Muscle layer of colon (tissue), 2 donors: ENCODE measurements around the gene PTPN14.
"Not testable (repeated sequence)": the region's sequence is repeated elsewhere in the genome, so short reads cannot be mapped to it uniquely, and the experiment has no call there.

Experiments used
- H3K27ac ChIP-seq: one replicate; pipeline ENCODE4 v1.7.0; 2013; ENCODE audit warnings: low read depth, mild to moderate bottlenecking, low read length, moderate library complexity
- H3K27me3 ChIP-seq, 2 donors: one replicate each; pipeline ENCODE4 v1.7.0; 2013; ENCODE audit warnings: low read length in 2 of 2, mild to moderate bottlenecking in 2 of 2; ENCODE audit not compliant: insufficient read depth in 2 of 2, control insufficient read depth in 1 of 2
- H3K36me3 ChIP-seq: one replicate; pipeline ENCODE4 v1.7.0; 2013; ENCODE audit warnings: mild to moderate bottlenecking, low read length; ENCODE audit not compliant: insufficient read depth
- H3K4me1 ChIP-seq: one replicate; pipeline ENCODE4 v1.7.0; 2013; ENCODE audit warnings: mild to moderate bottlenecking, low read length; ENCODE audit not compliant: insufficient read depth
- H3K4me3 ChIP-seq, 2 donors: one replicate each; pipeline ENCODE4 v1.7.0; 2013; ENCODE audit warnings: low read length in 2 of 2, low read depth in 1 of 2, mild to moderate bottlenecking in 1 of 2, moderate library complexity in 1 of 2
- H3K9ac ChIP-seq: one replicate; pipeline ENCODE4 v1.7.0; 2013; ENCODE audit warnings: low read length
- H3K9me3 ChIP-seq: one replicate; pipeline ENCODE4 v1.7.0; 2013; ENCODE audit warnings: mild to moderate bottlenecking, low read length
- donor health status: abdominal sarcoma.
- donor health status: Adenocarcinoma of cecum.

PTPN14 gene

GRCh38 chr1:214515544-214516433, 35.6 kb downstream of the PTPN14 start:
- Histone ChIP-seq H3K4me3 (no peak overlapping the region), H3K9me3 (no peaks in the 10 kb centered on the region), H3K9ac (no peak overlapping the region), H3K4me1 (peaks cover 19% of the 10 kb centered on the region), H3K27ac (no peak overlapping the region), H3K27me3 (no peaks in the 10 kb centered on the region), H3K36me3 (no peaks in the 10 kb centered on the region)

- Histone ChIP-seq H3K9me3 (no peaks in the 10 kb centered on the region), H3K4me1 (peaks cover 19% of the 10 kb centered on the region), H3K27me3 (no peaks in the 10 kb centered on the region), H3K27ac (no peak overlapping the region), H3K4me3 (no peak overlapping the region), H3K36me3 (no peaks in the 10 kb centered on the region), H3K9ac (no peak overlapping the region)
These were observed 36.5 kb downstream of the PTPN14 start for GRCh38 chr1:214514819-214515383.

GRCh38 chr1:214514032-214514818, 37.2 kb downstream of the PTPN14 start:
- H3K36me3 ChIP-seq = no peaks in the 10 kb centered on the region
- no peak overlapping the region for H3K4me3 ChIP-seq
- no peaks in the 10 kb centered on the region for H3K9me3 ChIP-seq
- no peak overlapping the region for H3K27ac ChIP-seq
- peaks cover 19% of the 10 kb centered on the region for H3K4me1 ChIP-seq
- no peaks in the 10 kb centered on the region for H3K27me3 ChIP-seq
- H3K9ac ChIP-seq = no peak overlapping the region

GRCh38 chr1:214513394-214513793, 38.0 kb downstream of the PTPN14 start:
- Histone ChIP-seq H3K27me3 (no peaks in the 10 kb centered on the region), H3K9me3 (no peaks in the 10 kb centered on the region), H3K4me3 (no peak overlapping the region), H3K36me3 (no peaks in the 10 kb centered on the region), H3K9ac (no peak overlapping the region), H3K27ac (no peak overlapping the region), H3K4me1 (peaks cover 19% of the 10 kb centered on the region)

- Histone ChIP-seq H3K9me3 (no peaks in the 10 kb centered on the region), H3K27ac (no peak overlapping the region), H3K9ac (no peak overlapping the region), H3K27me3 (no peaks in the 10 kb centered on the region), H3K36me3 (no peaks in the 10 kb centered on the region), H3K4me3 (no peak overlapping the region), H3K4me1 (peaks cover 19% of the 10 kb centered on the region)
These were observed 39.8 kb downstream of the PTPN14 start for GRCh38 chr1:214511639-214511998.

- Histone ChIP-seq H3K36me3 (no peaks in the 10 kb centered on the region), H3K9me3 (no peaks in the 10 kb centered on the region), H3K27ac (no peak overlapping the region), H3K4me1 (peaks cover 14% of the 10 kb centered on the region), H3K9ac (no peak overlapping the region), H3K27me3 (no peaks in the 10 kb centered on the region), H3K4me3 (no peak overlapping the region)
These were observed 40.3 kb downstream of the PTPN14 start for GRCh38 chr1:214510914-214511638.

GRCh38 chr1:214510477-214510876, 40.9 kb downstream of the PTPN14 start:
- peaks cover 11% of the 10 kb centered on the region for H3K4me1 ChIP-seq
- H3K4me3 ChIP-seq = no peak overlapping the region
- H3K27ac ChIP-seq = no peak overlapping the region
- no peak overlapping the region for H3K9ac ChIP-seq
- no peaks in the 10 kb centered on the region for H3K36me3 ChIP-seq
- no peaks in the 10 kb centered on the region for H3K9me3 ChIP-seq
- no peaks in the 10 kb centered on the region for H3K27me3 ChIP-seq

GRCh38 chr1:214509622-214510021, 41.8 kb downstream of the PTPN14 start:
- not testable (repeated sequence) for H3K9ac ChIP-seq, H3K36me3 ChIP-seq, H3K27ac ChIP-seq, H3K4me1 ChIP-seq, H3K9me3 ChIP-seq, H3K27me3 ChIP-seq, H3K4me3 ChIP-seq

- H3K36me3 ChIP-seq = no peaks in the 10 kb centered on the region
- no peaks in the 10 kb centered on the region for H3K9me3 ChIP-seq
- no peaks in the 10 kb centered on the region for H3K27me3 ChIP-seq
- no peak overlapping the region for H3K4me3 ChIP-seq
- no peaks in the 10 kb centered on the region for H3K4me1 ChIP-seq
- no peak overlapping the region for H3K27ac ChIP-seq
- no peak overlapping the region for H3K9ac ChIP-seq
These were observed 44.4 kb downstream of the PTPN14 start for GRCh38 chr1:214506972-214507431.

GRCh38 chr1:214505134-214505533, 46.3 kb downstream of the PTPN14 start:
- no peak overlapping the region for H3K9ac ChIP-seq
- no peak overlapping the region for H3K4me3 ChIP-seq
- H3K9me3 ChIP-seq = no peaks in the 10 kb centered on the region
- no peaks in the 10 kb centered on the region for H3K36me3 ChIP-seq
- no peaks in the 10 kb centered on the region for H3K27me3 ChIP-seq
- no peak overlapping the region for H3K27ac ChIP-seq
- H3K4me1 ChIP-seq = peaks cover 12% of the 10 kb centered on the region

- Histone ChIP-seq H3K36me3 (no peaks in the 10 kb centered on the region), H3K27ac (no peak overlapping the region), H3K4me1 (peaks cover 18% of the 10 kb centered on the region), H3K4me3 (no peak overlapping the region), H3K9ac (no peak overlapping the region), H3K9me3 (no peaks in the 10 kb centered on the region), H3K27me3 (no peaks in the 10 kb centered on the region)
These were observed 47.1 kb downstream of the PTPN14 start for GRCh38 chr1:214504330-214504729.
